ENCODE results near the gene EFNA3.

- no peak for TF ChIP-seq CTCF (IDR thresholded peaks at IDR 0.05)
- TF ChIP-seq POLR2A (IDR thresholded peaks at IDR 0.05): no peak
Observed at GRCh38 chr1:155057104-155057503, 21.5 kb upstream of the EFNA3 start.
